Mesothelial cell of epicardium (in vitro differentiated cells): ENCODE data around the gene PLA2G2D. TPM values are rescaled to one million over a fixed set of nuclear protein-coding genes. Genes with fewer than 3 reads are reported as not detected.
"Not testable (repeated sequence)": the region's sequence is repeated elsewhere in the genome, so short reads cannot be mapped to it uniquely, and the experiment has no call there.

Source experiments
- DNase-seq, 2 experiments: peaks; one replicate each; pipeline ENCODE4 v3.0.0; 2021; ENCODE audit warnings: low spot score in 2 of 2; ENCODE audit not compliant: unreplicated experiment in 2 of 2
- H3K27ac Mint-ChIP-seq: 2 replicates; pipeline ENCODE4 v1.8.0; 2021; ENCODE audit warnings: mixed read lengths
- H3K27me3 Mint-ChIP-seq: 2 replicates; pipeline ENCODE4 v1.8.0; 2021; ENCODE audit warnings: low read depth, mixed read lengths
- H3K36me3 Mint-ChIP-seq: 2 replicates; pipeline ENCODE4 v1.8.0; 2021; ENCODE audit warnings: mixed read lengths
- H3K4me1 Mint-ChIP-seq: 2 replicates; pipeline ENCODE4 v1.8.0; 2021; ENCODE audit warnings: mixed read lengths
- H3K4me3 Mint-ChIP-seq: 2 replicates; pipeline ENCODE4 v1.8.0; 2021; ENCODE audit warnings: mild to moderate bottlenecking, moderate library complexity, mixed read lengths
- H3K9me3 Mint-ChIP-seq: 2 replicates; pipeline ENCODE4 v1.8.0; 2021; ENCODE audit warnings: mixed read lengths
- total RNA-seq: library from RNA; stranded (reverse); gene quantifications from 3 replicates; pipeline ENCODE4 v1.2.1, GENCODE V29; 2021
- TF ChIP-seq, protein P1 (sequence below): fragments of 200-600 bp; sonication (generic); IDR thresholded peaks from one replicate; pipeline ENCODE4 v1.5.0; 2021; ENCODE audit warnings: antibody characterized with exemption; ENCODE audit not compliant: unreplicated experiment

The PLA2G2D gene
- total RNA-seq, 1 donor from 2014 or later = not detected

DNA sequence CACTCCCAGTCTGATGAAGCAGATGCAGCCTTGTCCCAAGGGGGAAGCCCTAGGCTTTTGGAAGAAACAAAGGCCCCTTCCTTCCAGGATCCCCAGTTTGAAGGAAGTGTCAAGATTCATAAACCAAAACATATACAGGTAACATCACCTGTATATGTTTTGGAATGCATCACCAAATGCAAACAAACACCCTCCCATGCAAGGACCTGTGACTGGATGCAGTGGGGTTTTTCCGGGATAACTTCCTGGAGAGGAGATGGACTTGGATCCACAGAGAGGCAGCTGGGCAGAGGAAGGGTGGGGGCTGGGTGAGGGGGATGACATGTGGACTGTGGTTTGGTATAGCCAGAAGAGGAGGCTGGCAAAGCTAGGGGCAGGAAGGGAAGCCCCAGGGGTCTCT is 18.3 kb upstream of the PLA2G2D start:
- Mint-ChIP-seq H3K4me3 (no peak overlapping the region), H3K27ac (no peak overlapping the region), H3K9me3 (no peaks in the 10 kb centered on the region), H3K36me3 (no peaks in the 10 kb centered on the region), H3K4me1 (no peaks in the 10 kb centered on the region), H3K27me3 (no peaks in the 10 kb centered on the region)
- TF ChIP-seq, protein P1, sequence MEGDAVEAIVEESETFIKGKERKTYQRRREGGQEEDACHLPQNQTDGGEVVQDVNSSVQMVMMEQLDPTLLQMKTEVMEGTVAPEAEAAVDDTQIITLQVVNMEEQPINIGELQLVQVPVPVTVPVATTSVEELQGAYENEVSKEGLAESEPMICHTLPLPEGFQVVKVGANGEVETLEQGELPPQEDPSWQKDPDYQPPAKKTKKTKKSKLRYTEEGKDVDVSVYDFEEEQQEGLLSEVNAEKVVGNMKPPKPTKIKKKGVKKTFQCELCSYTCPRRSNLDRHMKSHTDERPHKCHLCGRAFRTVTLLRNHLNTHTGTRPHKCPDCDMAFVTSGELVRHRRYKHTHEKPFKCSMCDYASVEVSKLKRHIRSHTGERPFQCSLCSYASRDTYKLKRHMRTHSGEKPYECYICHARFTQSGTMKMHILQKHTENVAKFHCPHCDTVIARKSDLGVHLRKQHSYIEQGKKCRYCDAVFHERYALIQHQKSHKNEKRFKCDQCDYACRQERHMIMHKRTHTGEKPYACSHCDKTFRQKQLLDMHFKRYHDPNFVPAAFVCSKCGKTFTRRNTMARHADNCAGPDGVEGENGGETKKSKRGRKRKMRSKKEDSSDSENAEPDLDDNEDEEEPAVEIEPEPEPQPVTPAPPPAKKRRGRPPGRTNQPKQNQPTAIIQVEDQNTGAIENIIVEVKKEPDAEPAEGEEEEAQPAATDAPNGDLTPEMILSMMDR = no peak
- no peak for DNase-seq

DNA sequence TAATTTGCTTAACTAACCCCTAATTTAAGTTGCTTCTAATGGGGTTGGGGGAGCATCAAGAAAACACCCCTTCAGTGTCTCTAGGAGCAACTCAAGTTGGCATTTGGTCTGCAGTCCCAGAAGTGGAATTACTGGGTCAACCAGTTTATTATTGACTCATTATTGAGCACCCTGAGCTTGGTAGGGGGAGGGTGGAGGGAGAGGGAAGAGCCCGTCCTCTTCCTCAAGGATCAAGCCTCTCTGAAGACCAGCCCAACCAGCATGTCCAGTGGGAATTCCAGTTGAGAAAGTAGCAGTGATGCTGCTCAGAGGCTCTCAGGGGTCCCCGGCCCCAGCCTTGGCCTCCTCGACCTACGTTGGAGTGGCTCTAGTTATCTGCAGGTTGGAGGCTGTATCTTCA is 17.7 kb upstream of the PLA2G2D start:
- TF ChIP-seq, protein P1 = no peak
- H3K4me3 Mint-ChIP-seq = no peak overlapping the region
- H3K27me3 Mint-ChIP-seq = no peaks in the 10 kb centered on the region
- H3K36me3 Mint-ChIP-seq = no peaks in the 10 kb centered on the region
- no peak overlapping the region for H3K27ac Mint-ChIP-seq
- peaks cover 2% of the 10 kb centered on the region for H3K9me3 Mint-ChIP-seq
- no peak for DNase-seq
- no peaks in the 10 kb centered on the region for H3K4me1 Mint-ChIP-seq

DNA sequence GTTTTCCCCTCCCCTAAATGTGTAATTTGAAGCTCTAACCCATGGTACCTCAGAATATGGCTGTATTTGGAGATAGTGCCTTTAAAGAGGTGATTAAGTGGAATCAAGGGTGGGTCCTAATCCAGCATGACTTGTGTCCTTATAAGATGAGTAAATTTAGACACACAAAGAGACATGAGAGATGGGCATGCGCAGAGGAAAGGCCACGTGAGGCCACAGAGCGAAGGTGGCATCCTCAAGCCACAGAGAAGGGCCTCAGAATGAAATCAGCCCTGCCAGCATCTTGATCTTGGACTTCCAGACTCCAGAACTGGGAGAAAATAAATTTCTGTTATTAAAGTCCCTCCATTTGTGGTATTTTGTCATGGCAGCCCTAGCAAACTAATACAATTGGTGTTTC is 16.9 kb upstream of the PLA2G2D start:
- Mint-ChIP-seq H3K9me3 (peaks cover 3% of the 10 kb centered on the region), H3K4me1 (no peaks in the 10 kb centered on the region), H3K27ac (no peak overlapping the region), H3K27me3 (no peaks in the 10 kb centered on the region), H3K4me3 (no peak overlapping the region), H3K36me3 (no peaks in the 10 kb centered on the region)
- no peak for DNase-seq
- TF ChIP-seq, protein P1 = no peak

DNA sequence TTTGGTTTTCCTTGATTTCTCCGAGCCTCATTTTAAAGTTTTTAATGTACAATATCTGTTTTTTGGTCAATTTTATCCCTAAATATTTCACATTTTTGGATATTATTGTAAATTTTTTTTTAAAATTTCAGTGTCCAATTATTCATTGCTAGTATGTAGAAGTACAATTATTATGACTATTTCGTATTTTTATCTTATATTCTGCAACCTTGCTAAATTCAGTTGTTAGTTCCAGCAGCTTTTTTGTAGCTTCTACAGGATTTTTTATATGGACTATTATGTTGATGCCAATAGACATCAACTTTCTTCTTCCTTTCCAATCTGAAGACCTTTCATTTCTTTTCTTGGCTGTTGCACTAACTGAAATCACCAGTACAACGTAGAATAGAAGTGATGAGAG is 15.7 kb upstream of the PLA2G2D start:
- H3K9me3 Mint-ChIP-seq = peaks cover 6% of the 10 kb centered on the region
- H3K4me1 Mint-ChIP-seq = no peaks in the 10 kb centered on the region
- H3K27ac Mint-ChIP-seq = no peak overlapping the region
- no peaks in the 10 kb centered on the region for H3K36me3 Mint-ChIP-seq
- TF ChIP-seq, protein P1 = no peak
- no peaks in the 10 kb centered on the region for H3K27me3 Mint-ChIP-seq
- H3K4me3 Mint-ChIP-seq = no peak overlapping the region
- no peak for DNase-seq

DNA sequence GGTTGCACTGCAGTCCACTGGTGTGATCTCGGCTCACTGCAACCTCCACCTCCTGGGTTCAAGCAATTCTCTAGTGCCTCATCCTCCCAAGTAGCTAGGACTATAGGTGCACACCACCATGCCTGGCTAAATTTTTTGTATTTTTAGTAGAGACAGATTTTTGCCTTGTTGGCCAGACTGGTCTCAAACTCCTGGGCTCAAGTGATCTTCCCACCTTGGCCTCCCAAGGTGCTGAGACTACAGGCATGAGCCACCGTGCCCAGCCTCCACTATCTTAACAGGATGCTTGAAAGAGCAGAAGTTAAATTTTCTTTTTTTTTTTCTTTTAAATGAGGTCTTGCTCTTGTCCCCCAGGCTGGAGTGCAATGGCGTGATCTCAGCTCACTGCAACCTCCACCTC is 11.2 kb upstream of the PLA2G2D start:
- not testable (repeated sequence) for DNase-seq, H3K27ac Mint-ChIP-seq, H3K36me3 Mint-ChIP-seq, H3K27me3 Mint-ChIP-seq, H3K4me3 Mint-ChIP-seq, H3K4me1 Mint-ChIP-seq
- peaks cover 14% of the 10 kb centered on the region for H3K9me3 Mint-ChIP-seq

DNA sequence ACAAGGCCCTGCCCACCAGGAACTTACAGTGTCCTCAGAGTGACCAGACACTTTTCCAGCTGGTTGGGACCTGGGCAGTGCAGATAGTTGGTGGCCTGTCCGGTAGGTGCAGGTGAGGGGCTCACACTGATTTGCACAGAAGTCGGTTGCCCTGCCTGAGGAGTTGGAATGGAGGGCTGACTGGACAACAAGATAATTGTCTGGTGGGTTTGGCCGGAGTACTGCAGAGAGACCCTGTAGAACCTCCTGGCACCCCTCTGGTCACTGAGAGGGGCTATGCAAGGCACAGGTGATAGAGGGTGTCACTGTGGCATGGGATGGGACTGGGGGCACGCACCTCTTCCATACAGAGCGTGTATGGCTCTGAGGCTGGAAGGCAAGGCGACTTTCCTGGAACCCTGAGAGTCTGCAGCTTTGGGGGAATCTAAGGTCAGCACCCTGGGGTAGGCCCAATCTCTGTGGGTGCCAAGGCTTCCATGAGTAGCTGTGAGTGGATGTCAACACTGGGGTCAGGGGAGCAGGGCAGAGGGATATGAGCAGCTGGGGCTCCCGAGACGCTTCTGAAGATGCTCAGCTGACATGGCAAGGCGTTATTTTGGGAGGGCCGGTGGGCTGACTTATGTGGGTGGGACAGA is 7.6 kb upstream of the PLA2G2D start:
- Mint-ChIP-seq H3K27me3 (peaks cover 5% of the 10 kb centered on the region), H3K9me3 (peaks cover 11% of the 10 kb centered on the region), H3K4me3 (no peak overlapping the region), H3K27ac (no peak overlapping the region), H3K4me1 (no peaks in the 10 kb centered on the region), H3K36me3 (no peaks in the 10 kb centered on the region)
- TF ChIP-seq, protein P1 = no peak
- DNase-seq = no peak
